ENCODE results near the gene ANKRD13C.
"Not testable (repeated sequence)": the region's sequence is repeated elsewhere in the genome, so short reads cannot be mapped to it uniquely, and the experiment has no call there.

The ANKRD13C gene

DNA sequence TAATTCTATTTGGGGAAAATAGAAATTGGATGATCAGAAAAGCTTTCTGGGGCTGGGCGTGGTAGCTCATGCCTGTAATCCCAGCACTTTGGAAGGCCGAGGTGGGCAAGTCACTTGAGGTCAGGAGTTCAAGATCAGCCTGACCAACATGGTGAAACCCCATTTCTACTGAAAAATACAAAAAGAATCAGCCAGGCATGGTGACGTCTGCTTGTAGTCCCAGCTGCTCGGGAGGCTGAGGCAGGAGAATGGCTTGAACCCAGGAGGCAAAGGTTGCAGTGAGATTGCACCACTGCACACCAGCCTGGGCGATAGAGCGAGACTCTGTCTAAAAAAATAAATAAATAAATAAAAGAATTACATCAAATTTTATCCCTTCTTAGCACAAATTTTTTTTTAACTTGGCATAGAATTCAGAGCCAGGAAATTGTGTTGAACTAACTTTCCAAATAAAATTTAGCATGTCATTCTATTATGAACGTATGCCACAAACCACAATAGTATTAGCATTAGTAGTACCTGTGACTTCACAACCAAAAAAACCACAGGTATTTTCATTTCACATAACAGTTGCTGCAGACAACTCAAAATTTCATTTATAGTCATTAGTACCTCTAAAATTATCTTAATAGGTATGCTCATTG, 4.5 kb upstream of the ANKRD13C start:
- peak; percentile 79 for DNase-seq (ENCODE audit: low spot score)

DNA sequence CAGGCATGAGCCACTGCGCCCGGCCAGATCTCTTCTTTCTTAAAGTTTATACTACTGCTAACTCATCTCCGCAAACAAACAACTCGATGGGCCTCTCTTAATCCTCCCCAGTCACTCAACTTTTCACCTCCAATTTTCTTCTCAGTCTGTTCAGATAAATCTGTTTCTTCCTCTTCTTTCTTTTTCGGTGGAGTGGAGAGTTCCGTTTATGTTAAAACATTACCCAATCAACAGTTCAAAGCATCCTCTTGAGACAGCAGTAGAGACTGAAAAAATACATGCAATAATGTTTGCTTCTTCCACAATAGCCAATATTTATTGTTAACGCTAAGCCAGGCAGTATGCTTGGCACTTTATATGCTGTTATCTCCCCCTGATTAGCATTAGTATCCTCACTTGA, 1.4 kb upstream of the ANKRD13C start:
- no peak for DNase-seq (ENCODE audit: low spot score)

DNA sequence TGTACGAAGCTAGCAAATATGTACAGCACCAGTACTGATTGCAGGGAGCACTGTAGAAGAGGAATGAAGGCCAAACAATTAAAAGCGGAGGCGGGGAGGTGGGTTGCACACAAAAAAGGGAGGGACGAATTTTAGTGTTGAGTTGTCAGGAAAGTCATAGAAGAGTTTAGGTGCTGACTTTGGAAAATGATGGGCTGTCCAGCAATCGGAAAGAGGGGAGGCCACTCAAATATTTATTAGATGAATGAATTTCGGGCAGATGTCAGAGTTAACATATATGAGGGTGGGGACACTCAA, 537 bp upstream of the ANKRD13C start:
- no peak for DNase-seq (ENCODE audit: low spot score)

DNA sequence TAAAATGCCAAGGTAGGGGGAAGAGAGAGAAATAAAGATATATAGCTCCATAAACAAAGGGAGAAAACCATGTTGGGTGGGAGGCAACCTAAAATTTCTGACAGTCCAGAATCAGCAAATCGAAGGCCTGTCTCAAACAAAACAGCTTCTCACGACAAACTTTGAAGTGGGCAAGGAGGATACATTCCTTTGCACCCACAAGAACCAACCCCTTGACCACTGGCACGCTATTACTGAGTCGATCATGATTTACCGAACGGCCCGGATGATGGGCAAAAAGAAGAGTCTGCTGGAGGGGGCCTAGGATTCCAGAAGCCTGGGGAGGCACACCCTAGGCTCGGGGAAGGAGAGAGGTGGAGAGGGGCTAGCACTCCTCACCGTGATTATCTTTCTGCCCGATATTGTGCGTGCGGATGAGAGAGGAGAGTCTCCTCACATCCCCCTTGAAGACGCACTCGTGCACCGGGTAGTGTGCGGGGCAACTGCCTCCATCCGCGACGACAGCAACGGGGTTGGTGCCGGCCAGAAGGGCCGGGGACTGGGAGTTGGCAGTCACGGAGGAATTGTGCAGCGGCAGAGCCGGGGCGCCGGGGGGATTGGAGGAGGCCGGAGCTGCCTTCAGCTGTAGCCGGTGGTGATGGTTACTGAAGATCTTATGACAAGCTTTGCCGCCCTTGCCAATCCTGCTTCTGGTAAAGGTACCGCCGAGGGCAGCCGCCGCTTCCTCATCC, 756 bp downstream of the ANKRD13C start:
- peak; percentile 83 for DNase-seq (ENCODE audit: low spot score)

DNA sequence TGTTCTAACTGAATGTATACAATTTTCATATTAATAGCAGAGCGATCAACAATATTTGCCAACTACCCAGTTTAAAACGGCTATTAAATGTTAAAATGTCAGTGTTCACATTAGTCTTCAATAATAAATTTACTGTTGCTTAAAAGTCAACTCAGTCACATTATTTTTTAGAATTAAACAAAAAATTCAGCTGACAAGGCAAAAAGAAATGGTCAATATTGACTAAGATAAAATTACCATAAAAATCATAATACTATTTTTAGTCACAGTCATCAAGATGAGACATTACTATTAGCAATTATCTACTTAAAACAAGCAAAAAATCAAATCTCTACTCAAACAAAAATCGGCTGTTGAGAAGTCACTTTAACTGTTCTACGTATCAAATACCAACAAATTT, 1.5 kb downstream of the ANKRD13C start:
- no peak for DNase-seq (ENCODE audit: low spot score)

DNA sequence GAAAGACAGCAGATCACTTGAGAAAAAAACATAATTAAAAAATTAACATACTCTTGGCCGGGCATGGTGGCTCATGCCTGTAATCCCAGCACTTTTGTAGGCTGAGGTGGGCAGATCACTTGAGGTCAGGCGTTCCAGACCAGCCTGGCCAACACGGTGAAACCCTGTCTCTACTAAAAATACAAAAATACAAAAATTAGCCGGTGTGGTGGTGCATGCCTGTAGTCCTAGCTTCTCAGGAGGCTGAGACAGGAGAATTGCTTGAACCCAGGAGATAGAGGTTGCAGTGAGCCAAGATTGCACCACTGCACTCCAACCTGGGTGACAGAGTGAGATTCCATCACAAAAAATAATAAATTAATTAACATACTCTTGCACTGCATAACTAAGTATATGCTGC, 4.7 kb downstream of the ANKRD13C start:
- not testable (repeated sequence) for DNase-seq (ENCODE audit: low spot score)

DNA sequence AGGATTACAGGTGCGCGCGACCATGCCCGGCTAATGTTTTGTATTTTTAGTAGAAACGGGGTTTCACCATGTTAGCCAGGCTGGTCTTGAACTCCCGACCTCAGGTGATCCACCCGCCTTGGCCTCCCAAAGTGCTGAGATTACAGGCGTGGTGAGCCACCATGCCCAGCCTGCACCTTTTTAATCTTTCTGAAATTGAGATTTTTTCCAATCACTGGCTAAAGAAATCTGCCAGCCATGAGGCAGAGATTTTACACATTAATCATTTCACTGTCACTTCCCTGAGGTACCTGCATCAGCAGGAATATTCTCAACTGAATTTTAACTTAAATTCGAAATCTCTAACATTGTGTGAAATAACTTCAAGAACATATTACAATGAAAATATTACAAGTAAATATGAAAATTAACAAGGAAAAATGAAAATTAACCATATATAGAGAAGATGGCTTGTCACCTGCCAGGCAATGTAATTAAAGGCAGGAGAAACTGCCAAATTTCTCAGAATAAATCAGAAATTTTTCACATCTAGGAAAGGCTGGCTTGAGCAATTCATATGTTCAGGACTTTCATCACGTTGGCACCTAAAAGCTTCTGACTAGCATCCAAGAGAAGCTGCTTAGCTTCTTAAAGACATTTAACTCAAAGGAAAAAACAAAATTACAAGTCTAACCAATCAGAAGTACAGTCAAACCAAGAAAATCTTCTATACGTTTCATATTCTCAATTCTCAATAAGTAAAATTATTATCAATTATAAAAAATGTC, 5.9 kb downstream of the ANKRD13C start:
- DNase-seq (ENCODE audit: low spot score), result no peak

DNA sequence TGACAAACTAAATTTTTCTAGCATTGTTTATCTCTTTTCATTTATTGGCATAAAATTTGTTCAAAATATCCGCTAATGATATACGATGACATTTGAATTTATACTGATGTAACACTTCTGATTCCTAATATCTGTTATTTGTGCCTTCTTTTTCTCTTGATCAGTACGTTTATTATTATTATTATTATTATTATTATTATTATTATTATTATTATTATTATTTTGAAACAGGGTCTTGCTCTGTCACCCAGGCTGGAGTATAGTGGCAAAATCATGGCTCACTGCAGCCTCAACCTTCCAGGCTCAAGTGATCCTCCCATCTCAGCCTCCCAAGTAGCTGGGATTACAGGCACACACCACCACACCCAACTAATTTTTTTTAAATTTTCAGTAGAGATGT, 14.9 kb downstream of the ANKRD13C start:
- not testable (repeated sequence) for DNase-seq (ENCODE audit: low spot score)

DNA sequence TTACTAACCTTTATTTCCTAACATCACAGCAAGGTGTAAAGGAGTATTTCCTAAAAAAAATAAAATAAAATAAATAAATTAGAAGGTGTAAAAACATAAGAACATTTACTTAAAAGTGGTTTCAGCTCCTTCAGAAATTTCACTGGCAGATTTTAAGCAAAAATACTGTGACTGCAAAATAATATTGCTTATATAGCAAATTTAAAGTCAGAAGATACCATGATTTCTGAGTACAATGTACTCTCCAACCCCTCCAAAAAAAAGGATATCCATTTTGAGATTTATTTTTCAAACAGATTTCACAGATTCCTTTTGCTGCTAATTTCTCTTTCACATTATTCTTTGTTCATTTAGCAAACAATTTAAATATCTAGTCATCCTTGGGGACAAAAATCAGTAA, 18.5 kb downstream of the ANKRD13C start:
- no peak for DNase-seq (ENCODE audit: low spot score)

DNA sequence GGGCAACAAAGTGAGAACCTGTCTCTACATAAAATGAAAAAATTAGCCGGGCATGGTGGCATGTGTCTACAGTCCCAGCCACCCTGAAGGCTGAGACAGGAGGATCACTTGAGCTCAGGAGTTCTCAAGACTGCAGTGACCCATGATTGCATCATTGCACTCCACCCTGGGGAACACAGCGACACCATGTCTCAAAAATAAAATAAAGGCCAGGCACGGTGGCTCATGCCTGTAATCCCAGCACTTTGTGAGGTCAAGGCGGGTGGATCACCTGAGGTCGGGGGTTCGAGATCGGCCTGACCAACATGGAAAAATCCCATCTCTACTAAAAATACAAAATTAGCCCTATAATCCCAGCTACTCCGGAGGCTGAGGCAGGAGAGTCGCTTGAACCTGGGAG, 20.1 kb downstream of the ANKRD13C start:
- no peak for DNase-seq (ENCODE audit: low spot score)

DNA sequence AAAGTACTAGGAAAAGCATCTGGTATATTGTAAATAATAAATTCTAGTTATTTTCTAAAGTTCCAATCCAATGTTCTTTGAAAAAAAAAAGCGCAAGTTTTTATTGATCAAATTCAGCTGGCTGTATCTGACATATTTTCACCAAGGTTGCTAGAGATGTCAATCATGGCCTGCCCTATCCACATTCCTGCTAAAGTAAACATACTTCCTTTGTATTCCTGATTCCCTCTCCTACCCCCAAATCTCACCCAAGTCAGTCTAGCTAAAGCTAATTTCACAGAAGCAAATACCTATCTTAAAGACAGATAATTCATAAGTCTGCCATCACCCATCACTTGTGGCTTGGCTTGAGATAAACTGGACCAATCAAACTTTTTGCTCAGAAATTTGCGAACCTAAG, 21.3 kb downstream of the ANKRD13C start:
- no peak for DNase-seq (ENCODE audit: low spot score)

DNA sequence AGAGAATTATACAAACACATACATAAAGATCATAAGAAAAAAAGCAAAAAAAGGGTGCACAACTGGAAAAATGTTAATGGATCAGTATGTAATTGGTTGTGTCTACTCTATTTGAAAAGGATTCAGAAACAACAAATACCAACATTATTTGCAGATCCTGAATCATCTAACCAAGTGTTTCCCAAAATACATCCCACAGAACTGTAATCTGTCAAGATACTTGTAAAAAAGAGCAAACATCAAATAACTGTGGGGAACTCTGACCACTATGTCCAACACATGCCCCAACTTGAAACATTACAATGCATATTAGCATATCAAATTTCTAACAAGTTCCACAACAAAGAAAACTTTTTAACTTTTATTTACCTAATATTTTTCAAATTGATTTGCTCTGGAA, 22.6 kb downstream of the ANKRD13C start:
- no peak for DNase-seq (ENCODE audit: low spot score)

DNA sequence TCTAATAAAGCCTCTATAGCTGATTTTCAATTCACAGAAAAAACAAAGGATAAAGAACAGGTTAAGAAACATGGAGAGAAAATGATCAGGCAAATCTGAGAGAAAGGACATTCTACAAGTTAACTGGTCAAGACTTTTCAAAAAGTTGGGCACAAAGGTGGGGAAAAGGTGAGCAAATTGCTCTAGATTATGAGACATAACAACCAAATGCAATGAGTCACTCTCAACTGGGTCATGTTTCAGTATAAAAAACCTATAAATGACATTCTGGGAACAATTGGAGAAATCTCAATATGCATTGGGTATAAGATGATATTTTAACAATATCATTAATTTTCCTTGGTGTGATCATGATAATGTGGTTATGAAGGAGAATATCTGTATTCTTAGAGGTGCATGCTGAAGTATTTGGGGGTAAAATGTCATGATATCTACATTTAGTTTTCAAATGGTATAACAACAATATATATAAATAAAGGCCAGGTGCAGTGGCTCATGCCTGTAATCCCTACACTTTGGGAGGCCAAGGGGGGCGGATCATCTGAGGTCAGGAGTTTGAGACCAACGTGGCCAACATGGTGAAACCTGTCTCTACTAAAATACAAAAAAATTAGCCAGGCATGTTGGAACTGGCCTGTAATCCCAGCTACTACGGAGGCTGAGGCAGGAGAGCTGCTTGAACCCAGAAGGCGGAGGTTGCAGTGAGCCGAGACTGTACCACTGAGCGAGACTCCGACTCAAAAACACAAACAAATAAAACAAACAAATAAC, 27.0 kb downstream of the ANKRD13C start:
- peak; percentile 33 for DNase-seq (ENCODE audit: low spot score)

DNA sequence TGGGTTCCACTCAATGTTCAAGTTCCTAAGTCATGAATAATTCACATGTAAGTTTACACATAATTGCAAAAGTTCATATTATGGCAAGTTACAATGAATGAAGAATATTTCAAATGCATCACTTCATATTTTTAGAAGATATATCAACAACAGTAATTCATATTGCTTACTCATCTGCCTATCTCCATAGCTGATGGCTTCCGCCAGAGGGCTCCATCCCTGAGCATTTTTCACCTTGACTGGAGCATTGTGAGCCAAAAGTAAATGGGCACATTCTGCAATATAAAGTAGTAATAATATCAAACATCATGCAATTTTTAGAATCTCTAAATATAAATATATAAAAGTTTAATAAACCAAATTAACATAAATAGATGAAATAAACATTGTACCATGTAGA, 29.8 kb downstream of the ANKRD13C start:
- DNase-seq (ENCODE audit: low spot score), result no peak

DNA sequence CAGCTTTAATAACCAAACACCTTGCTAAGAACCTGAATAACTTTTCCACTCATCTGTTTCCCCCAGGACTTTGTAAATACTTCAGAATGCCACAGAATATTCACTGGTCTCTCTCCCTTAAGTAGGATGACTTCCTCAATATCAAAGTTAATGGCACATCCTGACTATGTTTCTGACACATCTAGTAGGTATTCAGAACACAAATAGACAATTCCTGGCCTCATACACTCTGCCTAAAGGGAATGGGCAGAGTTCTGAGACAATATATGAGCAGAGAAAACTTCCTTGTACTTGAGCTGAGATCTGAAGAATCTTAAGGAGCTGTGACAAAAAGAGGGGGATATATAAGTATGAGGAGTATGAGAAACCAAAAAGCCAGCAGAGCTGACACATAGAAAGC, 34.8 kb downstream of the ANKRD13C start:
- peak; percentile 96 for DNase-seq (ENCODE audit: low spot score)

DNA sequence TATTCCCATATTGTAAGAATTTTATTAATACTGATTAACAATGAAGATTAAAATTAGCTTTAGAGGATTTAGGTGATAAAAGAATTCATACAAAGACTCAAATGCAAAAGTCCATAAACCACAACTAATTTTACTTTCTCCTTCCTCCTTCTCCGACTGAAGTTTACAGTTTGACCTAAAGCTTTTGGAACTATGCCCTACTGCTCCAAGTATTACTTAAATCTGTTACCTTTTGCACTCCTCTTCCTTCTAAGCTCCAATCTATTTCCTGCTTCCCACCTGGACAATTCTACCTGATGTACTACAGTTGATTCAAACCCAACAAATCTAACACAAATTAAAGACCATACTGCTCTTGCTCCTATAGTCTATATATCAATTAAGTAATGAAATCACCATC, 36.3 kb downstream of the ANKRD13C start:
- DNase-seq (ENCODE audit: low spot score), result peak; percentile 25

DNA sequence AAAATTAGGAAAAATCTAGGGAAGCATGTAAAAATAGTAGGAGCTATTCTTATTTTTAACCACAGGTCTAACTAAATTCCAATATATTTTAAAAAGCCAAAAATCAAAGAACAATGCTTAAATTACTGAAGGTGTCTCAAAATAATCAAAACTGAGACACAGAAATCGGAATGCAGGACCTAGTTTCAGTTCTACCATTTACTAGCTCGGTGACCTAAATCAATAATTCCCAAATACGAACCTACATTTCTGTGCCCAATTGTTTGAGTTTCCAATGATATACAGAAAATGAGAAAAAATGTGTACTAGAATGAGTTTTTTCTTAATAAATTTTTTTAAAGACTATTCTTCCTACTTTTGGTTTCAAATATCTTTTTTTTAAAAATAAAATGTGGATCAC, 37.4 kb downstream of the ANKRD13C start:
- DNase-seq (ENCODE audit: low spot score), result no peak

DNA sequence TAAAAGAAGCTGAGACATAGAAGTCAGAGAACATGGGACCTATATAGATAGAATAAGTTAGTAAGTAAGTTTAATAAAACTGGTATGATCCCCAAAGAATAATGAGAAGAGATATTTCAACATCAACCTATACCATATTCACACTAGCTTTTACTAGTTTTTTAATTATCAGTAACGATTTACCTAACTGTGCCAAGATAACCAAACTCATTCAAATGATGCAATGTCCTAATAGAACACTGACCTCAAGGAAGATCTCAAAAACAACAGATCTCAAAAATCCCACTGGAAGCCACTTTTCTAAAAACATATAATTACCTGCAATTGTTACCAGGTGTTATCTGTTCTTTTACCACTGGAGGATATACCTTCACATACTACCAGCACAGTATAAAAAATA, 38.7 kb downstream of the ANKRD13C start:
- DNase-seq (ENCODE audit: low spot score), result no peak

DNA sequence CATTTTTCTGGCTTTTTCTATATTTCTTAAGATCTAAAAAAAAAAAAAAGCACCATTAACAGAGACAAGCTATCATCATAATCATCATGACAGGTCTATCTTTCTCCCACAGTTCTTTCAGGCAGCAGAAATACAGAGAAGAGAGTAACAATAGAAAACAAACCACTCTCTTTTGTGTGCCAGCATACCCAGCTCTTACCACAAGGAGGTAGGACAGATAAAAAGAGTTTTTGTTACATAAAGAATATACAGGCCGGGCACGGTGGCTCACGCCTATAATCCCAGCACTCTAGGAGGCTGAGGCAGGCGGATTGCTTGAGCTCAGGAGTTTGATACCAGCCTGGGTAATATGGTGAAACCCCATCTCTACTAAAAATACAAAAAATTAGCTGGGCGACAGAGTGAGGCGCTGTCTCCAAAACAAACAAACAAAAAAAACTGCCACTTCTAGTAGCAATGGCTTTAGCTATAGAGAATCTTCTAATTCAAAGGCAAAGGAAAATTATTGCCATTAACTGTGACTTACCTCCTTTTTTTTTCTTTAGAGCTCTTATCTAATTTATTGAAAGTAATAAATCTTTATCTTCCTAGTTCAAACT, 39.7 kb downstream of the ANKRD13C start:
- DNase-seq (ENCODE audit: low spot score), result no peak

DNA sequence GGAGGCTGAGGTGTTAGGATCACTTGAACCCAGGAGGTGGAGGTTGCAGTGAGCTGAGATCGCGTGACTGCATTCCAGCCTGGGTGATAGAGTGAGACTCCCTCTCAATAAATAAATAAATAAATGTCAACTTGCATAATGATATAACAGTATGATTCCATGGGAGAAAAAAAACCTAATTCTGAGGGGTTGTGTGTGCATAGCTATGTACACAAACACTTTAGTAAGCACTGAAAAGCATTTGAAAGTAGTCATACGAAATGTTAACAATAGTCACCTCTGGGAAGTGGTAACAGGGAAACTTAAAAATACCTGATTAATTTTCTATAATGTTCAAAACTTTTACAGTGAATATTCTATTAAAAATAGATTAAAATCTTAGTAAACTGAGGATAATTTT, 43.2 kb downstream of the ANKRD13C start:
- DNase-seq (ENCODE audit: low spot score), result no peak

DNA sequence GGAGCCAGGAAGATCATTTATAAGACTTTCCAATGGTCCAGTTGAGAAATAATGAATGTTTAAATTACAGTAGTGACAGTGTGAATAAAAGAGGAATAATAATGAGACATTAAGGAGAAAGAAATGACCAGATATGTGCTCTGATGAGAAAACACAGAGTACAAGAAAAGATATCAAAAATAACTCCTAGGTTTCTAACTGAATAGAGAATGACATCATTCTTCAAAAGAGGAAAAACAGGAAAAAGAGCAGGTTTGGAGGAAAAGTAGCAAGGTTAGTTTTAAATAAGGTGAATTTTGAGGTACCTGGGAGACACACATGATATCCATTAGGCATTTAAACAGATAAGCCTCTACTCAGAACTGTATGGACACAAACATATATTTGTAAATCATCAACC, 55.0 kb downstream of the ANKRD13C start:
- no peak for DNase-seq (ENCODE audit: low spot score)

DNA sequence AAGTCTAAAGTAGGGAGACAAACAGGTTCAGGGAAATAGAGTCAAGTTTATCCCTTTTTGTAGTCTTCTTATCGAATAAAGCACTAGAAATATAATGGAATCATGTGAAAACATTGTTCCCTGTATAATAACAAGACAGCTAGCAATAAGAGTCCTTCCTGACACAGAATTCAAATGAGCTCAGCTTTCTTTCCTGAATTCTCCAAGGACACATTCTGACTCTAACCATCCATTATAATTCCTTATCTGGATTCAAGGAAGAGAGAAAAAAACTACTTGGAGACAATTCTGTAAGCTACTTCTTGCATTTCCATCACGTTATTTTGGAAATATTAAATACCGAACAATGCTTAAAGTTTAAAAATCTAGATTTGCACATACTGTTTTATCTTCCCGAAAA, 58.8 kb downstream of the ANKRD13C start:
- DNase-seq (ENCODE audit: low spot score), result no peak

Data from kidney tubule cell (primary cell).